Right lobe of liver (tissue), 6 donors: ENCODE data around the gene POLR2L. TPM values are rescaled to one million over a fixed set of nuclear protein-coding genes. Genes with fewer than 3 reads are reported as not detected.

ENCODE experiments used
- ATAC-seq, 4 donors: fragments of 200-7000 bp; cut with Tn5 transposase; one replicate each; pipeline ENCODE4 v1.9.1; 2020; ENCODE audit warnings: mild to moderate bottlenecking in 4 of 4, moderate library complexity in 4 of 4
- DNase-seq, 3 donors: peaks; one replicate each; pipeline ENCODE4 v3.0.0-alpha.2; 2020
- H3K27ac ChIP-seq, 3 donors: fragments of 200-600 bp; one replicate each; pipeline ENCODE4 v1.8.0; 2022
- H3K27me3 ChIP-seq, 2 donors: fragments of 200-600 bp; one replicate each; pipeline ENCODE4 v1.8.0; 2022
- H3K36me3 ChIP-seq, 4 donors: fragments of 200-600 bp; sonication (generic) in 1 of 4; one replicate each; pipeline versions ENCODE4 v1.5.1 to v1.8.0; 2017 to 2022; ENCODE audit warnings: control low read depth in 1 of 4
- H3K4me1 ChIP-seq, 4 donors: fragments of 200-600 bp; sonication (generic) in 1 of 4; one replicate each; pipeline versions ENCODE4 v1.5.1 to v1.8.0; 2017 to 2022; ENCODE audit warnings: control low read depth in 1 of 4
- H3K4me3 ChIP-seq, 3 donors: fragments of 200-600 bp; one replicate each; pipeline ENCODE4 v1.8.0; 2022
- H3K9me3 ChIP-seq, 4 donors: fragments of 200-600 bp; sonication (generic) in 1 of 4; one replicate each; pipeline versions ENCODE4 v1.5.1 to v1.8.0; 2017 to 2022; ENCODE audit warnings: control low read depth in 1 of 4
- CTCF ChIP-seq, 4 donors: fragments of 200-600 bp in 3 of 4; fragments of 450-650 bp in 1 of 4; IDR thresholded peaks; one replicate each; pipeline versions ENCODE4 v1.5.1 to v1.8.0; 2016 to 2022; ENCODE audit warnings: antibody characterized with exemption in 4 of 4, mild to moderate bottlenecking in 2 of 4
- POLR2A ChIP-seq: fragments of 450-650 bp; IDR thresholded peaks from one replicate; pipeline ENCODE4 v1.6.1; 2017; ENCODE audit warnings: antibody characterized with exemption, mild to moderate bottlenecking
- WGBS: methylation state at CpG from one replicate; pipeline ENCODE4 v1.1.6; 2018; ENCODE audit warnings: low coverage, low lambda C conversion rate; ENCODE audit not compliant: insufficient coverage; ENCODE audit errors: missing lambda C conversion rate; 5-methylcytosine and 5-hydroxymethylcytosine counted together
- intact Hi-C, 2 donors: fragments of 100-400 bp; cut with DNase I; formaldehyde crosslinking; loops; one replicate each; pipeline versions ENCODE4 v1.11.2 to v1.14.1; 2022
- total RNA-seq, 6 experiments: library from RNA; depleted of rRNA in 2 of 6; stranded (reverse); fragments of >200 nt in 2 of 6; fragmentation: NEBNext Ultra II Directional in 3 of 6; extraction: Animal tissue kit (Norgen Biotek cat#: 25700) in 3 of 6; gene quantifications; one replicate each; pipeline versions ENCODE4 v1.1.0 to v1.2.4, GENCODE V29; 2016 to 2023
- donor health status: DM: no; HTN: yes; CAD: no.
- donor health status: DM: no; HTN: no; CAD: no.
- donor health status: DM: no; HTN: no; CAD: no.
- donor health status: DM: no; HTN: yes; CAD: no.
- donor health status: DM: no; HTN: yes; CAD: no.

The POLR2L gene
- total RNA-seq, 6 experiments from 2014 or later = 34.5 to 88.1 (median 72.9) TPM

GRCh38 chr11:811446-812245 lies 30.7 kb downstream of the POLR2L start:
- ATAC-seq (no peak), DNase-seq (no peak)
- Histone ChIP-seq H3K27ac (no peak overlapping the region), H3K27me3 (no peaks in the 10 kb centered on the region), H3K4me3 (peak overlapping the region in 1 of 3 donors; percentile 84), H3K4me1 (peaks cover 0 to 22% (median 8%) of the 10 kb centered on the region in 4 donors), H3K9me3 (no peaks in the 10 kb centered on the region), H3K36me3 (peaks cover 0 to 29% (median 0%) of the 10 kb centered on the region in 4 donors)
- TF ChIP-seq CTCF (IDR thresholded peaks at IDR 0.05) = peak in 1 of 4 donors; percentile 10
- TF ChIP-seq POLR2A = no peak
- WGBS = 63% methylated on average over 4 of the region's 14 CpGs
- intact Hi-C loops = no loop called here

GRCh38 chr11:810040-810567 lies 32.2 kb downstream of the POLR2L start:
- DNase-seq (no peak), ATAC-seq (no peak)
- Histone ChIP-seq H3K36me3 (peaks cover 0 to 29% (median 0%) of the 10 kb centered on the region in 4 donors), H3K4me1 (peaks cover 0 to 22% (median 8%) of the 10 kb centered on the region in 4 donors), H3K4me3 (peak overlapping the region; percentile 84 to 100 (median 99)), H3K27ac (peak overlapping the region; percentile 91 to 95 (median 94)), H3K27me3 (no peaks in the 10 kb centered on the region), H3K9me3 (no peaks in the 10 kb centered on the region)
- intact Hi-C loops = no loop called here
- 1% methylated on average over 19 of the region's 55 CpGs for WGBS
- TF ChIP-seq POLR2A = peak; percentile 73
- TF ChIP-seq CTCF (IDR thresholded peaks at IDR 0.05) = peak in 2 of 4 donors; percentile 3 to 7

GRCh38 chr11:809287-810039 lies 32.9 kb downstream of the POLR2L start, which contains the start of gene RPLP2:
Gene RPLP2 (plus strand): TSS chr11:809967. CDS start chr11:810235, 268 bp downstream.
- Histone ChIP-seq H3K36me3 (peaks cover 0 to 29% (median 0%) of the 10 kb centered on the region in 4 donors), H3K27me3 (no peaks in the 10 kb centered on the region), H3K27ac (peak within 1 kb of the TSS; percentile 91 to 95 (median 94)), H3K9me3 (no peaks in the 10 kb centered on the region), H3K4me1 (peaks cover 0 to 28% (median 11%) of the 10 kb centered on the region in 4 donors), H3K4me3 (peak within 1 kb of the TSS; percentile 84 to 100 (median 99))
- intact Hi-C loops = no loop called here
- WGBS = 0% methylated on average over 9 of the region's 81 CpGs
- ATAC-seq (peak; percentile 86 to 91 (median 90)), DNase-seq (peak; percentile 98 to 99 (median 99))
- peak; percentile 80 for TF ChIP-seq POLR2A
- TF ChIP-seq CTCF (IDR thresholded peaks at IDR 0.05) = no peak

GRCh38 chr11:808427-809286 lies 33.7 kb downstream of the POLR2L start:
- H3K4me3 ChIP-seq = peak overlapping the region; percentile 84 to 100 (median 99)
- peak overlapping the region; percentile 91 to 95 (median 94) for H3K27ac ChIP-seq
- intact Hi-C loops = no loop called here
- DNase-seq (no peak), ATAC-seq (no peak)
- H3K36me3 ChIP-seq = peaks cover 0 to 27% (median 0%) of the 10 kb centered on the region in 4 donors
- TF ChIP-seq CTCF (IDR thresholded peaks at IDR 0.05) = no peak
- WGBS = 16% methylated on average over 18 of the region's 36 CpGs
- H3K4me1 ChIP-seq = peaks cover 0 to 34% (median 13%) of the 10 kb centered on the region in 4 donors
- H3K9me3 ChIP-seq = no peaks in the 10 kb centered on the region
- no peaks in the 10 kb centered on the region for H3K27me3 ChIP-seq
